ENCODE measurements around the gene VAPA. TPM values are rescaled to one million over a fixed set of nuclear protein-coding genes. Genes with fewer than 3 reads are reported as not detected.

Gene VAPA, protein sequence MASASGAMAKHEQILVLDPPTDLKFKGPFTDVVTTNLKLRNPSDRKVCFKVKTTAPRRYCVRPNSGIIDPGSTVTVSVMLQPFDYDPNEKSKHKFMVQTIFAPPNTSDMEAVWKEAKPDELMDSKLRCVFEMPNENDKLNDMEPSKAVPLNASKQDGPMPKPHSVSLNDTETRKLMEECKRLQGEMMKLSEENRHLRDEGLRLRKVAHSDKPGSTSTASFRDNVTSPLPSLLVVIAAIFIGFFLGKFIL
- total RNA-seq: 139 and 147 TPM in 2 replicates

DNA sequence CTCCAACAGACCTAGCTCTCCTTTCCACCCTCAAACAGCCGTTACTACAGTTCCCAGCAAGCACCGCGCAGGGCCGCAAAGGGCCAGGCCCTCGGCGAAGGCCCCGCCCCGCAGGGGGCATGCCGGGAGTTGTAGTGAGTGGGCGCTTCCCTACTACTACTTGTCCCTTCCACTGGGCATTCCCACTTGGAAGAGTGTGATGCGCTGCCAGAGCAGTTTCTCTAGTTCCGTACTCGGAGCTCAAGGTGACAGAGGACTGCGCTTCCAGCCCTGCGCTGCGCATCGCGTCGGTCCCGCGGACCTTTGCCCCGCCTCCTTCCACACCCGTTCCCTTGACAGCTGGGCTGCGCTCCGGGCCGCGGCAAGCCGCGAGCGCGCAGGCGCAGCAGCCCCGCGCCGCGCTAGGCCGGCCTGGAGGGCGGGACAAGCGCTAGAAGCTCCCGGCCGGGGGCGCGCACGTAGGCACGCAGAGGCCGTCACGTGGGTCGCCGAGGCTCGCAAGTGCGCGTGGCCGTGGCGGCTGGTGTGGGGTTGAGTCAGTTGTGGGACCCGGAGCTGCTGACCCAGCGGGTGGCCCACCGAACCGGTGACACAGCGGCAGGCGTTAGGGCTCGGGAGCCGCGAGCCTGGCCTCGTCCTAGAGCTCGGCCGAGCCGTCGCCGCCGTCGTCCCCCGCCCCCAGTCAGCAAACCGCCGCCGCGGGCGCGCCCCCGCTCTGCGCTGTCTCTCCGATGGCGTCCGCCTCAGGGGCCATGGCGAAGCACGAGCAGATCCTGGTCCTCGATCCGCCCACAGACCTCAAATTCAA, at the start of gene VAPA:
Gene VAPA, plus strand, starts transcription at position 491 of the 808 bp plus-strand sequence. Its CDS starts 241 bp downstream, at position 732.
- intact Hi-C loops (cut with micrococcal nuclease): loop anchor here (1.0 to 10.0 kb wide), 13 partner anchors 37 to 1995 kb away; partner anchors contain the start of genes CHMP1B, MPPE1, NAPG and NDUFV2

DNA sequence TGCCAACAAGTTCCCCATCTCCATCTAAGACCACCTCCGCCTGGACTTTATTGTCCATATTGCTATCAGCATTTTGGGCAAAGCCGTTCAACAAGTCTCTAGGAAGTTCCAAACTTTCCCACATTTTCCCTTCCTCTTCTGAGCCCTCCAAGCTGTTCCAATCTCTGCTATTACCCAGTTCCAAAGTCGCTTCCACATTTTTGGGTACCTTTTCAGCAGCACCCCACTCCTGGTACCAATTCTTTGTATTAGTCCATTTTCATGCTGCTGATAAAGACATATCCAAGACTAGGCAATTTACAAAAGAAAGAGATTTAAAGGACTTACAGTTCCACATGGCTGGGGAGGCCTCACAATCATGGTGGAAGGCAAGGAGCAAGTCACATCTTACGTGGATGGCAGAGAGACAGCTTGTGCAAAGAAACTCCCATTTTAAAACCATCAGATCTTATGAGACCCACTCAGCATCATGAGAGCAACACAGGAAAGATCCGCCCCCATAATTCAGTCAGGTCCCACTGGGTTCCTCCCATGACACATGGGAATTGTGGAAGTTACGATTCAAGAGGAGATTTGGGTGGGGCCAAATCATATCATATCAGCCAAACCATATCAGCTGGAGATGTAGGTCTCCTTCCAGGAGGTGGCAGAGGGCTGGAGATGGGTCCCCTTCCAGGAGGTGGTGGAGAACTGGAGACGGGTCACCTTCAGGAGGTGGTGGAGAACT, 47.9 kb upstream of the VAPA start:
- intact Hi-C loops (cut with micrococcal nuclease): no loop called here

DNA sequence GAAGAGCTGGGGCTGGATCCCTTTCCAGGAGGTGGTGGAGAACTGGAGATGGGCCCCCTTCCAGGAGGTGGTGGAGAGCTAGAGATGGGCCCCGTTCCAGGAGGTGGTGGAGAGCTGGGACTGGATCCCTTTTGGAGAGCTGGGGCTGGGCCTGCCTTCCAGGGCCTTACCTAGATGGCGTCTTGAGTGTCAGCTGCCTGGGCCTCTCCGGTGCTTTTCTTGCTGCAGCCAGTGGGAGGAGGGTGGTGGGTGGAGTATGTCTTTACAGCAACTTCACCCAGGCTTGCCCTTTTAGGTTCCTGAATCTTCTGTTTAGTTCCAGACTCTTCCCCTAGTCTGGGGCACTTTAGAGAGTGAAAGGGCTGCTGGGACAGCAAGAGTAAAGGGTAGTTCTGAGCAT, 47.2 kb upstream of the VAPA start:
- intact Hi-C loops (cut with micrococcal nuclease): no loop called here

GRCh38 chr18:9867071-9867594, 46.7 kb upstream of the VAPA start:
- intact Hi-C loops (cut with micrococcal nuclease): no loop called here

DNA sequence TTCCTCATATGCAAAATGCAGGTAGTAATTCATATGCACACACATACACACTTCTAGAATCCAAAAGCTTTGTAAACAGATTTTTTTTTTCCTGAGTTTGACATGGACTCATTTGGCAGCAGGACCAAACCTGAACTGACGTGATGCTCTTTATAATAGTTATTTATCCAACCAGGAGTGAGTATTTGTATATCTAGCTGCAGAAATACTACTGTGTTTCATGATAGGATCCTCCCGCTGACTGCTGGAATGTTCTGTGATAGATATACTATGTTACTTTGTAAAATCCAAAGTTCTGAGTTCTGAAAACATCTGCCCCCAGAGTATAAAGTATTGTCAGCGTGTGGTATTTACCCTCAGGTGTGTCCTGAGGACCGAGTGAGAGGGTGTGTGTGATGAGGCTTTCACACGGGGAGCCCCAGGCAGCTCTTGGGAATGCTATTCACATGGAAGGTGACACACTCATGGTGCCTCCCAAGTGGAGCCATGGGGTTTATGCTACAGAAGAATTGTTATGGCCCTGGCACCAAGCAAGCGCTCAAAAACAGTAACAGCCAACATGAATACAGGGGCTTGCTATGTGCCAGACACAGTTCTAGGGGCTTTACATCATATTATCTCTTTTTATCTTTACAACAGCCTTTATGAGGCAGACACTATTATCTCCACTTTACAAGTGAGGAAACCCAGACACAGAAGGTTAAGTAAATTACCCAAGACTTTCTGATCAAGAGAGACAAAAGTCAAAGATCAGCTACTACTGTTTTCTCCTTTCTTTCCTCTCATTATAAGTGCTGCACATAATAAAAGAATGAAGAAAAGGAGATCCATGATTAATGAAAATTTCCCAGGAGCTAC, 44.7 kb upstream of the VAPA start:
- intact Hi-C loops (cut with micrococcal nuclease): no loop called here

GRCh38 chr18:9869715-9870430, 43.9 kb upstream of the VAPA start:
- intact Hi-C loops (cut with micrococcal nuclease): no loop called here

GRCh38 chr18:9870431-9871008, 43.3 kb upstream of the VAPA start:
- intact Hi-C loops (cut with micrococcal nuclease): no loop called here

DNA sequence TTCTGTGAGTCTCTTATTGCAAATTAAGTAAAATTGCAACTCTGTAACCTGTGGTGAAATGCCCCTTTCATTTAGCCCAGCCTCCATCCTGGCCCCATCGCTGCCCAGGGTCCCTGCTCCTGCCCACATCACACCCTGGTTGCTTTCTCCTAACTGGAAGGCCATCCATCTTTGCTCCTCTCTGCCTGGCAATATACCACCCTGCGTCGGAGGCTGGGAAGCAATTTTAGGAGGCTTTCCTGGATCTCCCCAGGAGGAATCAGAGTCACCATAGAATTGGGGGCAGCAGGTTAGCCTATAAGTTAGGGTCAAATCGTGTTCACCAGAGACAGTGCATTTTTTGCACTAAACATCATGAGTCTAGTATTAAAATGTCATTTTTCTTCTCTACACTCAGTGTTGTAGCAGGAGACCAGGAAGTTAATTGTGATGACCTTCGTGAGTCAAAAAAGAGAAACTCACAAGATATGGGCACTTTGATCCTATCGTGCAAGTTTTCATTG, 42.5 kb upstream of the VAPA start:
- intact Hi-C loops (cut with micrococcal nuclease): no loop called here

DNA sequence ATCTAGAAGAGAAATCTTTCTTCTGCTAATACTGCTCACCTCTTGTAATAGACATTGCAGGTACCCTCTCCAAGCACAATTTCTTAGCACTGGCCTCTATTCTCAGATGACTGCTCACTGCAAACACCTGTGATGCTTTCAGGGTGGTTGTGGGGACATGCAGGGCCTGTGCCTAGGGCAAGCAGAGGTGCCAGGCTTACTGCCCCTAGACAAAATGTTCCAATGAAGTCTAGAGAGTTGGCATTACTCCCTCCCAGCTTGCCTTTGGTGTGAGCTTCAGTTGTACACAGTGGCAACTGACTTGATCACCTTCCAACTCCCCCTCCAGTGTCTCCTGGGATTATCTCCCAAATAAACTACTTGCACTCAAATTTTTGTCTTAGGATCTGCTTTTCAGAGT, 41.0 kb upstream of the VAPA start:
- intact Hi-C loops (cut with micrococcal nuclease): no loop called here

DNA sequence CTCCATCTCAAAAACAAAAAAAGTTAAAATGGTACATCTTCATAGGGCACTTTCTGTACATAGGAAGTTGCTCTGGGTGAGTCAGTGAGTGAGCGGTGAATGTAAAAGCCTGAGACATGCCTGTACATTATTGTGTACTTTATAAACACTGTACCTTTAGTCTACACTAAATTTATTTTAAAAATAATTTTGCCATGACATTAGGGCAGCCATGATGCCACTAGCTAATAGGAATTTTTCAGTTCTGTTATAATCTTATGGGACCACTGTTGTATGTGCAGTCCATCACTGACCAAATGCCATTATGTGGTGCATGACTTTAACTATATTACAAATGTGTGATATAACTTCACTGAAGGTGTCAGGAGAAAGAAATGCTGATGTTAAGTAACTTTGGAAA, 39.1 kb upstream of the VAPA start:
- intact Hi-C loops (cut with micrococcal nuclease): no loop called here

DNA sequence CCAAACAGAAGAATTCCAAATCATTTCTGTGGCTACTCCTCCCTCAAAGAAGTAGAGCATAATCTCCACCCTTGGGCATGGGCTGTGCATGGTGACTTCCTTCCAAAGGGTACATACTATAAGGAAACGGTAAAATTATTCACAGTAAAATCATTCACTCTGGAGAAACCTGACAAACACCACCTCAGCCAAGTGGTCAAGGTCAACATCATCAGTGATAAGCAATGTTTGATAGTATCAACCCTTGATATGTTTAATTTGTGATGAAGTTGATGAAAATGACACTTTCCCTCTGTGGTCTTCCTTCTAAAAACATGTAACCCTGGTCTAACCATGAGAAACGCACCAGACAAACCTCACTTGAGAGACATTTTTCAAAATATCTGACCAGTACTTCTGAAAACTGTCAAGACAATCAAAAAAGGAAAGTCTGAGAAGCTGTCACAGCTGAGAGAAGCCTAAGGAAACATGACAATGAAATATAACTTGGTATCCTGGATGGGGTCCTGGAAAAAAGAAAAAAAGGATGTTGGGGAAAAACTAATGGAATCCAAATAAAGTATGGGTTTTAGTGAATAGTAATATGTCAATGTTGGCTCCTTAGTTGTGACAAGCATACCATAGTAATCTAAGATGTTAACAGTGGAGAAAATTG, 37.5 kb upstream of the VAPA start:
- intact Hi-C loops (cut with micrococcal nuclease): no loop called here

- intact Hi-C loops (cut with micrococcal nuclease): no loop called here
These were observed 36.8 kb upstream of the VAPA start for GRCh38 chr18:9876867-9877654.

GRCh38 chr18:9877655-9878014, 36.2 kb upstream of the VAPA start:
- intact Hi-C loops (cut with micrococcal nuclease): no loop called here

- intact Hi-C loops (cut with micrococcal nuclease): no loop called here
These were observed 35.7 kb upstream of the VAPA start for GRCh38 chr18:9878095-9878494.

GRCh38 chr18:9878783-9879242, 35.0 kb upstream of the VAPA start:
- intact Hi-C loops (cut with micrococcal nuclease): no loop called here

DNA sequence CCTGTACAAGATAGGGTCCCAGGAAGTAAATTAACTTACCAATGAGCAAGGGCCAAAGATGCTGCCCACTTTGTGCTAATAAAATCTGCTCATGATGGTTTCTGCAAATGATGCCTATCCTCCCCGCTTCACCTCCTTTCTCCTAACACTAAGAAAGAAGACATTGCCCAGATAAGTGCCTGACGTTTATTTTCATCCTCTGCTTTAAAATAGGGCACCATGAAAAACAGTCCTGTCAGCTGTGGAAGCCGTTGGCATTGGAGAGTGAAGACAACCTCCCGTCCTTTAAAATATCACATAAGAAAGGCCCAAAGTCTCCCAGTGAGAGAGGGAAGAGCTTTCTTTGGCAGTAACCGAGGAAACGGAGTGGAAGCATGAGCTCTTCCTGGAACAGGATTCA, 29.7 kb upstream of the VAPA start:
- intact Hi-C loops (cut with micrococcal nuclease): no loop called here

- intact Hi-C loops (cut with micrococcal nuclease): no loop called here
These were observed 29.2 kb upstream of the VAPA start for GRCh38 chr18:9884532-9885140.

Measured in T-helper 1 cell treated with Interleukin-12 subunit alpha and Interleukin-12 subunit beta and Interleukin-4 antibody, amounts not matched to agents 30 ng/mL and 1 ng/mL, for 36 hours (primary cell).